Measurements from ENCODE around the gene RBCK1. TPM values are rescaled to one million over a fixed set of nuclear protein-coding genes. Genes with fewer than 3 reads are reported as not detected.

RBCK1 gene
- total and polyA plus RNA-seq, 2 donors (not counting 3 experiments of a cell fraction or from before 2014, with no cell fraction given) = 80.4 to 82.7 TPM

- DNase-seq (ENCODE audit: low read depth, low spot score) (no peak), FAIRE-seq (no peak)
- no peak for TF ChIP-seq GATA2 (IDR thresholded peaks at IDR 0.05; ENCODE audit: insufficient read depth, insufficient read length, low read depth, low read length)
- TF ChIP-seq MYC (IDR thresholded peaks at IDR 0.05; ENCODE audit: low read depth, low read length) = no peak
- TF ChIP-seq, protein P1, sequence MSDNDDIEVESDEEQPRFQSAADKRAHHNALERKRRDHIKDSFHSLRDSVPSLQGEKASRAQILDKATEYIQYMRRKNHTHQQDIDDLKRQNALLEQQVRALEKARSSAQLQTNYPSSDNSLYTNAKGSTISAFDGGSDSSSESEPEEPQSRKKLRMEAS (IDR thresholded peaks at IDR 0.05; ENCODE audit: insufficient read depth, insufficient read length) = no peak
- no peak for TF ChIP-seq POLR2A (IDR thresholded peaks at IDR 0.05; ENCODE audit: low read depth, low read length)
- TF ChIP-seq FOS (IDR thresholded peaks at IDR 0.05; ENCODE audit: borderline replicate concordance, insufficient read depth, low read length) = no peak
- no peak for TF ChIP-seq POLR2AphosphoS5 (IDR thresholded peaks at IDR 0.05; ENCODE audit: insufficient read depth, low read depth, low read length)
- TF ChIP-seq JUN (IDR thresholded peaks at IDR 0.05; ENCODE audit: borderline replicate concordance, insufficient read depth, insufficient read length, low read depth) = no peak
- TF ChIP-seq, protein P2, sequence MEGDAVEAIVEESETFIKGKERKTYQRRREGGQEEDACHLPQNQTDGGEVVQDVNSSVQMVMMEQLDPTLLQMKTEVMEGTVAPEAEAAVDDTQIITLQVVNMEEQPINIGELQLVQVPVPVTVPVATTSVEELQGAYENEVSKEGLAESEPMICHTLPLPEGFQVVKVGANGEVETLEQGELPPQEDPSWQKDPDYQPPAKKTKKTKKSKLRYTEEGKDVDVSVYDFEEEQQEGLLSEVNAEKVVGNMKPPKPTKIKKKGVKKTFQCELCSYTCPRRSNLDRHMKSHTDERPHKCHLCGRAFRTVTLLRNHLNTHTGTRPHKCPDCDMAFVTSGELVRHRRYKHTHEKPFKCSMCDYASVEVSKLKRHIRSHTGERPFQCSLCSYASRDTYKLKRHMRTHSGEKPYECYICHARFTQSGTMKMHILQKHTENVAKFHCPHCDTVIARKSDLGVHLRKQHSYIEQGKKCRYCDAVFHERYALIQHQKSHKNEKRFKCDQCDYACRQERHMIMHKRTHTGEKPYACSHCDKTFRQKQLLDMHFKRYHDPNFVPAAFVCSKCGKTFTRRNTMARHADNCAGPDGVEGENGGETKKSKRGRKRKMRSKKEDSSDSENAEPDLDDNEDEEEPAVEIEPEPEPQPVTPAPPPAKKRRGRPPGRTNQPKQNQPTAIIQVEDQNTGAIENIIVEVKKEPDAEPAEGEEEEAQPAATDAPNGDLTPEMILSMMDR (IDR thresholded peaks at IDR 0.05; ENCODE audit: extremely low read depth in 1 of 2, insufficient read depth in 1 of 2, low read depth in 1 of 2, low read length in 2 of 2) = no peak
- TF ChIP-seq EZH2 (IDR thresholded peaks at IDR 0.05; ENCODE audit: borderline replicate concordance, low read depth, low read length, severe bottlenecking) = no peak
- no TSS peak for BruUV-seq (replicated peaks)
- H3K27me3 ChIP-seq (ENCODE audit: control insufficient read depth in 2 of 2, insufficient read depth in 2 of 2, low read length in 2 of 2) = no peaks in the 10 kb centered on the region
- H3K36me3 ChIP-seq (ENCODE audit: control insufficient read depth in 2 of 2, extremely low read depth in 1 of 2, insufficient read depth in 2 of 2, low read length in 2 of 2) = peaks cover 8 to 24% of the 10 kb centered on the region in 2 experiments
- CTCF ChIA-PET = interaction anchor here (1.2 to 1.4 kb wide), 3 partner anchors 11 to 41 kb away, joined by 3 read pairs; no protein-coding TSS in a partner anchor
- POLR2A ChIA-PET = no interaction called here
- H3K9me1 ChIP-seq (replicated peaks; ENCODE audit: control insufficient read depth, extremely low read depth, insufficient read depth, low read length) = no peaks in the 10 kb centered on the region
- no peak overlapping the region for H3K4me2 ChIP-seq (ENCODE audit: insufficient read depth, low read length)
- no peaks in the 10 kb centered on the region for H4K20me1 ChIP-seq (replicated peaks; ENCODE audit: control insufficient read depth, extremely low read depth, insufficient read depth, low read length)
- no peak overlapping the region for H2AFZ ChIP-seq (ENCODE audit: low read depth, low read length)
- no peak overlapping the region for H3K9ac ChIP-seq (replicated peaks; ENCODE audit: extremely low read depth, insufficient read depth, low read length)
- dilution Hi-C loops (cut with MboI; ENCODE audit: extremely low pct_ligation_motif_present, low sequenced_read_pairs) = no loop called here
- intact Hi-C loops (cut with micrococcal nuclease) = no loop called here
- no peaks in the 10 kb centered on the region for H3K4me1 ChIP-seq (ENCODE audit: control insufficient read depth, extremely low read depth, insufficient read depth, low read length)
- H3K27ac ChIP-seq (ENCODE audit: insufficient read depth, low read depth, low read length) = no peak overlapping the region
- no peaks in the 10 kb centered on the region for H3K9me3 ChIP-seq (replicated peaks; ENCODE audit: control insufficient read depth, insufficient read depth, low read length)
- no peaks in the 10 kb centered on the region for H3K79me2 ChIP-seq (ENCODE audit: control insufficient read depth, insufficient read depth, low read length)
- no peak overlapping the region for H3K4me3 ChIP-seq (replicated peaks in 1 of 3; ENCODE audit: insufficient read depth in 1 of 3, low read depth in 1 of 3, low read length in 3 of 3)
Measured at GRCh38 chr20:396252-396618, 11.9 kb upstream of the RBCK1 start.

Data from endothelial cell of umbilical vein (primary cell).